AG04450 (cell line): ENCODE results near the gene RAPGEF3. TPM values are rescaled to one million over a fixed set of nuclear protein-coding genes. Genes with fewer than 3 reads are reported as not detected.

Experiments
- CTCF ChIA-PET: fragments of 300-600, 350-600 bp; formaldehyde crosslinking; extraction: SDS; loops from one replicate; lab custom pipeline; 2022; ENCODE audit warnings: antibody characterized with exemption, inconsistent platforms; lab: Charles Lee
- POLR2A ChIA-PET: fragments of 350-600 bp; formaldehyde crosslinking; extraction: SDS; loops from one replicate; lab custom pipeline; 2021; ENCODE audit warnings: antibody characterized with exemption, inconsistent platforms; lab: Yijun Ruan, JAX
- DNase-seq: peaks from one replicate; pipeline ENCODE4 v3.0.0-alpha.2; 2011; ENCODE audit warnings: low read depth, low spot score
- H3K27ac ChIP-seq: one replicate; pipeline ENCODE4 v1.5.1; 2012; ENCODE audit warnings: low read depth, low read length, control low read depth
- H3K27me3 ChIP-seq: one replicate; pipeline ENCODE4 v1.6.0; 2012; ENCODE audit warnings: low read length; ENCODE audit not compliant: control insufficient read depth, insufficient read depth
- H3K4me3 ChIP-seq: 2 replicates; pipeline ENCODE4 v1.5.1; 2011; ENCODE audit warnings: mild to moderate bottlenecking, low read depth, low read length, control low read depth
- H3K9me3 ChIP-seq: 2 replicates; pipeline ENCODE4 v1.5.1; 2012; ENCODE audit warnings: low read length; ENCODE audit not compliant: control insufficient read depth, insufficient read depth
- polyA plus RNA-seq: library from polyadenylated mRNA; depleted of rRNA; stranded (reverse); fragments of >200 nt; gene quantifications from 2 replicates; pipeline ENCODE4 v1.2.3, GENCODE V29; 2011
- TF ChIP-seq, protein P1 (sequence below): IDR thresholded peaks from 2 replicates; pipeline ENCODE4 v1.5.1; 2011; ENCODE audit warnings: low read depth, low read length, control low read depth, inconsistent platforms

RAPGEF3 gene
- polyA plus RNA-seq, 1 experiment: 1.7 TPM

DNA sequence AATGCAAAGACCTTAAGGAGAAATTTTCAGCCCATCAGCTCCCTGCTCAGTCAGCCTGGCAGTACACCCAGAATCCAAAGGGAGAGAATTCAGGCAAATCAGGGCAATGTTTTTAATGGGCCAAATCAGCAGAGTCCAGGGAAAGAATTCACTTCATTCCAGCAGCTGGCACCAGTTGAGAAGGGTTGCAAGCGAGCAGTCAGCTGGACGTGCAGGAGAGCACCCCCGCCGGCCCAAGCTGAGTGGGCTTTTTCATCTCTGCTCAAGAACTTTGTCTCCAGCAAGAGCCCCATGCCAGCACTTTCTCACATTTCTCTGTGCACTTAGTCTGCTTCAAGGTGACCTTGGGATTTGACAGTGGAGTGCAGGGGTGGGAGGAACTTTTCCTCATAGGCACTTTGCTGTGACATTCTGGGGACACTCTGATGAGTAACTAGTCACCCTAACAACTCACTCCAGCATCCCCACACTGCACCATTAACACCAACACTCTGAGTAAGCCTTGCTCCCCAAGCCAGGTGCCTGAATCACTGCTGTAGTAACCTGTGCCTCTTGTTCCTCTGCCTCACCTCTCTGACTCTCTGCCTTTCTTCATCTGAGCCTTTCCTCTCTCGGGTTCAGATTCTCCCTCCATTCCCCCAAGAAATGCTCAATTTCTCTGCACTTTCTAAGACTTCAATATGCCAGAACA is 35.6 kb downstream of the RAPGEF3 start:
- no peak overlapping the region for H3K27ac ChIP-seq
- no peak for DNase-seq
- no peaks in the 10 kb centered on the region for H3K27me3 ChIP-seq
- ChIA-PET POLR2A (no interaction called here), CTCF (interaction anchor here (1.2 to 4.4 kb wide), 5 partner anchors 7 to 53 kb away, joined by 3 to 28 read pairs (median 4); no protein-coding TSS in a partner anchor)
- H3K4me3 ChIP-seq: no peak overlapping the region
- TF ChIP-seq, protein P1, sequence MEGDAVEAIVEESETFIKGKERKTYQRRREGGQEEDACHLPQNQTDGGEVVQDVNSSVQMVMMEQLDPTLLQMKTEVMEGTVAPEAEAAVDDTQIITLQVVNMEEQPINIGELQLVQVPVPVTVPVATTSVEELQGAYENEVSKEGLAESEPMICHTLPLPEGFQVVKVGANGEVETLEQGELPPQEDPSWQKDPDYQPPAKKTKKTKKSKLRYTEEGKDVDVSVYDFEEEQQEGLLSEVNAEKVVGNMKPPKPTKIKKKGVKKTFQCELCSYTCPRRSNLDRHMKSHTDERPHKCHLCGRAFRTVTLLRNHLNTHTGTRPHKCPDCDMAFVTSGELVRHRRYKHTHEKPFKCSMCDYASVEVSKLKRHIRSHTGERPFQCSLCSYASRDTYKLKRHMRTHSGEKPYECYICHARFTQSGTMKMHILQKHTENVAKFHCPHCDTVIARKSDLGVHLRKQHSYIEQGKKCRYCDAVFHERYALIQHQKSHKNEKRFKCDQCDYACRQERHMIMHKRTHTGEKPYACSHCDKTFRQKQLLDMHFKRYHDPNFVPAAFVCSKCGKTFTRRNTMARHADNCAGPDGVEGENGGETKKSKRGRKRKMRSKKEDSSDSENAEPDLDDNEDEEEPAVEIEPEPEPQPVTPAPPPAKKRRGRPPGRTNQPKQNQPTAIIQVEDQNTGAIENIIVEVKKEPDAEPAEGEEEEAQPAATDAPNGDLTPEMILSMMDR: no peak
- H3K9me3 ChIP-seq: peaks cover 3% of the 10 kb centered on the region; the same call in 1 of the 2 replicates

GRCh38 chr12:47722136-47722834 is 36.4 kb downstream of the RAPGEF3 start:
- TF ChIP-seq, protein P1: no peak
- Histone ChIP-seq H3K9me3 (peaks cover 3% of the 10 kb centered on the region; the same call in 1 of the 2 replicates), H3K4me3 (no peak overlapping the region), H3K27me3 (no peaks in the 10 kb centered on the region), H3K27ac (no peak overlapping the region)
- no peak for DNase-seq
- ChIA-PET POLR2A (no interaction called here), CTCF (interaction anchor here (1.0 to 1.7 kb wide), 3 partner anchors 44 to 117 kb away, joined by 3 to 4 read pairs (median 3); no protein-coding TSS in a partner anchor)

DNA sequence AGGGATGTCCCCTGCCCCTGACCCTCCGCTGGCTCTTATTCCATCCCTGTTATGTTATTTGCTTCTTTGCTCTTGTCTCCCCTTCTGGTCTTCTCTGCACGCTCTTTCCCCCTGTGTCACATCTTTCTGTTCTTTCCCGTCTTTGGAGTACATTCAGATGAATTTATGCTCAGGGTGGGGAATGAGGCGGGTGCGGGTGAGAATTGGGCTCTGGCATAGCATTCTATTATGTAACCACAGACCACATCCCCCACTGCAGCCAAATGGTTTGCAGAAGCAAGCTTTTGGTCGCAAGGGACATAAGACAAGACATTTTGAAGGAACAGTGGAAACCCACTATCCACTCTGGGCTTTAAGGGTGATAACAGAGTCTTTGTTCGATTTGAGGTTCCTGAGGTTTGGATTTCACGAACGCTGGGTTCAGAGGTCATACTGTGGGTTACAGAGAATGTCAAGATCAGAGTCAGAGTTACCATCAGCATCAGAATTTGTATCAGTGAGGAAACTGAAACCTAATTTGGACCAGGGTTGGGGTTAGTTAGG is 37.2 kb downstream of the RAPGEF3 start:
- no peak overlapping the region for H3K4me3 ChIP-seq
- CTCF ChIA-PET: interaction anchor here (1.0 kb wide), 1 partner anchor 117 kb away, joined by 3 read pairs; no protein-coding TSS in a partner anchor
- no peaks in the 10 kb centered on the region for H3K27me3 ChIP-seq
- POLR2A ChIA-PET: no interaction called here
- TF ChIP-seq, protein P1: no peak
- H3K9me3 ChIP-seq: peaks cover 3% of the 10 kb centered on the region; the same call in 1 of the 2 replicates
- no peak for DNase-seq
- H3K27ac ChIP-seq: no peak overlapping the region

DNA sequence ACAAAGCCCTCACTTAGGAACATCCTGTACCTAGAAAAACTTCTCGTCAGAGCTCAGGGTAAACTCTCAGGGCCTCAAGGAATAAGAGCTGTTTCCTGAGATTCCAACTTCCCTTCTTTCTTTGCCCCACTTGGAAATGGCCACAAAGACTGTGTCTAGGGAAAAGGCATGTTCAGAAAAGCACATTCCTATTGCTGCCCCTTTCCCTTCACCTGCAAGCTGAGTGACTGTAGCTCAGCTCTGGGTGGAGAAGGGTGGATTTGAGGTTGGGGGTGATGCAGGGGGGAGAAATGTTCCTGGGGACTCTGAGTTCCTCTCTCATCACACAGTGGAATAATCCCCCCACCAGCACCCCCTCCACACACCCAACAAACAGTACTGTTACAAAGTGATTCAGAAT is 40.1 kb downstream of the RAPGEF3 start:
- DNase-seq: no peak
- ChIA-PET CTCF (interaction anchor here (0.8 to 9.1 kb wide), 9 partner anchors 7 to 446 kb away, joined by 3 to 152 read pairs (median 44); partner anchors contain the start of genes ENDOU, RAPGEF3 and SLC48A1), POLR2A (no interaction called here)
- Histone ChIP-seq H3K27me3 (no peaks in the 10 kb centered on the region), H3K27ac (no peak overlapping the region), H3K4me3 (no peak overlapping the region), H3K9me3 (no peaks in the 10 kb centered on the region)
- TF ChIP-seq, protein P1: no peak
